GM21515 (cell line): Measurements from ENCODE around the gene CMIP.

ENCODE experiments used
- ATAC-seq: cut with Tn5 transposase; IDR thresholded peaks from one replicate; pipeline ENCODE4 v1.9.1; 2021; ENCODE audit not compliant: unreplicated experiment

The CMIP gene

DNA sequence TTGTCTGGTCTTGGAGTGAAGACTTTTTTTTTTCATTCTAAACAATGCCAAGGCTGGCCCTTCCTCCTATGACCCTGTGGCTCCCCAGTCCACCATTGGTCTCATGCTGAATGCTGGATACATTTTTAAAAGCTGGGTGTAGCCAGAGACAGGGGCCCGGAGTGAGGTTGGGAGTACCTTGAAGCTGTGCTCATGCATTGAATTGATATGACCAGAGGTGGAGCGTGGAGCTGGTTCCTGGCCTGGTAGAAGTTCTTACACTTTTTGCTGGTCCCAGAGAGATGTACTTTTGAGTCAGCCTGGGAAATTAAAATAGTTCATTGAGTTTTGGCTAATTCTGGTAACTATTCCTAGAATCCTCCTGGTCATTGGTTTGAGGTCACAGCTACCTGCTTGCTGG, 83.6 kb downstream of the CMIP start:
- ATAC-seq, result no peak

DNA sequence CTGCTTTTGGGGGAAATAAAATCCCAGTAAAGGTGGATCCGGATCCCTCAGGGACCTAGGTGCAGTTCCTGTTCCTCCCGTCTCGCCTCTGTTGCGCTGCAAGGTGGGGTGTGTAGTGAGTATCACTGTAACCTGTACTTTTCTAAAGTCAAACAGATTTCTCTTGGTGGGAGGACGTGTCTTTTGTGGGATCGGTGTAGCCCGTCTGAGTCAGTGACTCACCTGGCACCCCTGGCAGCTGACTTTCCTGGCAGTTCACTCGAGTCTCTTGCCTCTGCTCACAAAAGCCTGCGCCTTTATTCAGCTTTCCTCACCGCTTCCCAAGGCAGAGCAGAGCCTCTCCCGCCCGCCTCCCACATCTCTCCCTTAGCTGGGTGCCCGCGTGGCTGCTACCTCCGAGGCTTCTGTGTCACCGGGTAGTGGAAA, 85.7 kb downstream of the CMIP start:
- ATAC-seq, result no peak

DNA sequence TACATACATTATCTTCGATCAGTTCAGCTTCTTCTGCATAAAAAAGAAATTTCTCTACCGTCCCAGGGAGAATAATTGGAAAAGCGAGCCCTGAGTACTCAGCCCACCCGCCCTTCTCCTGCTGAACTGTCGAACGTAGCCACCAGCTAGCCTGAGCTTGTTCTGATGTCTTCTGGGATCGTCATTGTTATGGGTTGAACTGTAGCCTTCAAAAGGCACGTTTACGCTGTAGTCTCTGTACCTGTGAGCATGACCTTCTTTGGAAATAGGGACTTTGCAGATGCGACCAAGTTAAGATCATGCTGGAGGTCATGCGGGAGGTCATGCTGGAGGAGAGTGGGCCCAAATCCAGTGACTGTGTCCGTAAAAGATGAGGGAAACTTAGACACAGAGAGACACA, 86.2 kb downstream of the CMIP start:
- no peak for ATAC-seq

DNA sequence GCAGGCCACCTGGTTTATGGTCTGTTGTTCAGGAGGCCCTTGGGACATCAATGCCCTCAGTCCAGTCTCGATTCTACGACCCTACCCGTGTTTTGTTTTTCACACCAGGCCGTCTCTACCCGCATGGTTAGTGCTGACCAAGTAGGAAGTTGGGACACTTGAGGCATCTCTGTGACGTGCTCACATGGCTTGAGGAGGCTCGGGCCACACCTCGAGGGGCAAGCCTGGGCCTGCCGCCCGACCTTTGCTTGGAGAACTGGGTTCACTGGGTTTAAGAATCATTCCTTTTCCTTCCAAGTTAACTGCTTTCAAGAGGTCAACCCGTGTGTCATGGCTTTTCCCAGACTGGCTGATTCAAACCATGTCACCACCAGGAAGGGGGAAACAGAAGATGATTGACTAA, 86.8 kb downstream of the CMIP start:
- no peak for ATAC-seq

DNA sequence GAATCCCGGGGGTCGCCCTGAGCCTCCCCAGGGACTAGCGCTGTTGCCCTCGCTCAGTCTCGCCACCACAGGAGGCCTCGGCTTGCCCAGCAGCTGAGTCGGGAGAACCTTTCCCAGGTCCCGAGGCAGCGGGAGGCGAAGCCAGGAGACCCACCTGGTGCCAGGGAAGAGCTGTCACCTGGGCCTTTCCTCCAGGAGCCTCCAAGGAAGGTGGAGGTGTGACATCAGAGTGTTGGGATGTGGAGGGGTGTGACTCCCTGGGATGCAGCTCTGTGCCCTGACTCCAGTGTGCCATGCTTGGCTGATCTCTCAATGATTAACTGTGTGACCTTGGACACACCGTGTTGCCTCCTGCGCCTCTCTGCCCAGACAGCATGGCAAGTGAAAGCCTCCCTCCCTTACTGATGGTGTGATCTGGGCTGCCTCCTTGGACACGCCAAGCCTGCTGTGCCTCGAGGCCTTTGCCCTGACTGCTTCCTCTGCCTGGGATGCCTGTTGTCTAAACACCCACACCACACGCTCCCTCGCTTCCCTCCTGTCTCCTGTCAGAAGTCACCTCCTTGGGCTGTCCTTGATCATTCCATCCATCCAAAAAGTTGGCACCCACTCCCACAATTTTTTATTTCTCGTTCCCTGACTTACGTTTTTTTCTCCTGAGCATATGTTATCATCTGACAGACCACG, 88.0 kb downstream of the CMIP start:
- ATAC-seq, result no peak

DNA sequence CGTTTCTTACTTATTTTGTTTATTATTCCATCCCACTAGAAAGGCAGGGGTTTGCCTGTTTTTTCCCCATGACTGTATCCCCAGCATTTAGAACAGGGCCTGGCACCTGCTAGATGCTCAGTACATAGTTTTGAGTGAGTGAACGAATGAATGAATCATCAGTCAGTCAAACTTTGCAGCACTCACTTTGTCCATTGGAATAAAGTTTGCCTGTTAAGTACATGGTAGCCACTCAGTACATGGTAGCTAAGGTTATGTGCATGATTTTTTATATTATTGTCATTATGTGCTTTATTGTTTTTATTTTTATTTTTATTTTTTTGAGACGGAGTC, 88.5 kb downstream of the CMIP start:
- no peak for ATAC-seq

DNA sequence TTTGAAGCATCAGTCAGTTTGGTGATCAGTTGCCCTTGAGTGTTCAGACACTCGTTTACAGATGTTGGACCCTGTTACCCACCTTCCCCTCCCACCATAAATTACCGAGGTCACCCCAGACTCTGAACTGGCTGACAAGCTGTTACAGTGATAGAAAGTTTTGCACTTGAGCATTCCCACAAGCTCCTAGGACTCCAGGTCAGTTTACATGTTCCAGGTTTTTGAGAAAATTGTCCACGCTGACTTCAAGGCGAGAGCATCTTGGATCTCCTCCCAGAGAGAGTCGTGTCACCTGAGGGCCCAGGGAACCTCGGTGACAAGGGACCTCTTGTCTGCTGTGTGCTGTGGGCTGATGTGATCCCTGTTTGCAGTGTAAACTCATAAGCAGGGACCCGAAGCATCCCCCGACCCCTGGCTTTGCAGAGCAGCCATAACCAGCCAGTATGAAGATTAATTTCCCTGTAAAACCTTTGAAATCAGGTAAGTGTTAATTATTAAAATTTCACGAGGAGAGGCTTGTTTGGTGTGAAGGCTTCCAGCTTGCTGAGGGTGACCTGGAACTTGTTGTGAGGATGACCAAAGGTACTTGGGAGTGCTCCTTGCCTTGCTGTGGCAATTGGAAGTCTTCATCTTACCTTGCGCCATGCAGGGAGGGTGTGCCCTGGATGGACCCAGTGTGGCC, 91.2 kb downstream of the CMIP start:
- ATAC-seq, result no peak

DNA sequence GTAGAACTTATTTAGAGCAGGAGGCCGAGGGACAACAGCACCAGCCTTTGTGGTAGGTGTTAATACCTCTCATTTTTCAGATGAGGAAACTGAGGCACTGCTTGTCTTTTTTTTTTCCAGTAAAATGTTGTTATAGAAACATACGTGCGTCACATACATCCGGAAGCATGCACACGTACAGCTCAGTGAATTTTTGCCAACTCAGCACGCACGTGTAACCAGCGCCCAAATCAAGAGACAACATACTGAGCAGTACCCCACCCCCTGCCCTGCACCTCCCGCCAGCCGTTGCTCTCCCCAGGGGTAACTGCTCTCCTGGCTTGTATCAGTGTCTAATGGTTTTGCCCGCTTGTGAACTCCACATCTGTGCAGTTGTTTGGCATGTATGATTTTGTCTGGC, 92.0 kb downstream of the CMIP start:
- ATAC-seq, result no peak

DNA sequence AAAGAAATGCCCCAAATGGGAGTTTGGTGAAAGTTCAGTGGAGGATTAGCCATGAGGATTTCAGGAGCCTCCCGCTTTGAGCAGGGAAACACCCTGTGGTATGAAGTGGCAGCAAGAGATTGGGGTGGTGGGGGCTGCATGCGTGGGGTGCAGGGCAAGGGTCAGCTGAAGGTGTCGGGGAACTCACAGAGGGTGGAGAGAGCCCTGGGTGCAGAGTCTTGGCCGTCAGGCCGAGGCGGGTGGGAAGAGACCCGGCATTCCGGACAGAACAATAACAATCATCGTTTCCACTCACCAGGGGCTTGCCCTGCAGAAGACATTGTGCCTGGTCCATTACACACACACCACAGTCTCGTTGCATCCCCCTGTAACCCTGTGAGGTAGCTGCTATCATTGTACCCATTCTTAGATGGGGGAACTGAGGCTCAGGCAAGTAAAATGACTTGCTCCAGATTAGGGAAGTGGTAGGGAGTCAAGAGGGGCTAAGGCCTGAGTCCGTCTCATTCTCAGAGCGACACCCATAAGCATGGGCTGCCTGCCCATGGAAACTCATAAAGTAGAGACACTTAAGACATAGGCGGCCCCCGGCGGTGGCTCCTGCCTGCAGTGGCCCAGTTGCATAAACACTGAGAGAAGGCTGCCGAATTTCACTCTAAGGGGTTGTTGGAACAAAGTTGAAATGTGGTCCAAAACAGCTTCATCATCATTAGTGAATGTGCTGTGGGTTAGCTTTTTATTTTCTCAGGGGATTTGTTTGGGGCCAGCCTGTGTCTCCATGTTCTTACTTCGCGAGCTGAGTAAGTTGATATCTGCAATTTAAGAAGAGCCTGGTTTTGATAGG, 93.3 kb downstream of the CMIP start:
- ATAC-seq, result no peak

DNA sequence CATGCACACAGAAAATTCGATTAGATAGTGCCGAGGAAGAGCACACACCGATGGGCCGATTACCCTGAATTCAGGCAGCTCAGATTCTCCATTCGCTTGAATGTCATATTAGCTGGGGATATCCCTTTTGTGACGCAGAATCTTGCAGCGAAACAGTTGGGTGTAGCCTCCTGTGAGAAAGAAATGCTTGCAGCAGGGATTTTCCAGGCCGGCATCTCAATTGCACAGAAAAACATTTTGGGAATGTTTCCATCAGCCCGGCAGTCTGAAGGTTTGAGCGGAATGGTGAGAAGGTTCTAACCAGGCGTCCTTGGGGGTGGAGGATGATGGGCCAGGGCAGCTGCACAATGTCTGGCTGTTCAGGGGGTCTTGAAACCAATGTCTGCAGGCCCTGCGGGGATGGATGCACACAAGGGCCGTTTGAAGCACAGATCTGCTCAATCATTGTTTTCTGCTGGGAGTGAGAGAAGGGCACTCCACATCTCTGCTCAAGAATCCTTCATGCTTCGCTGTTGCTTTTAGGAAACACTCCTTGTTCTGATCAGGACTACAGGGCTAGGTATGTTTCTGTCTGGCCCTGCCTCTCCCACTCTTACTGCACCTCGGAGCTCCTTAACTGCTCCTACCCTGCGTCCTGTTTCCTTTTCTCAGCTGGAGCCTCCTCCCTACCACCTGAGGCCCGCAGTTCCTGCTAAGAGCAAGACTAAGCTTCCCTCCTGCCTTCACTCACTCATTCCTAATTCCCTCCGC, 94.6 kb downstream of the CMIP start:
- no peak for ATAC-seq

DNA sequence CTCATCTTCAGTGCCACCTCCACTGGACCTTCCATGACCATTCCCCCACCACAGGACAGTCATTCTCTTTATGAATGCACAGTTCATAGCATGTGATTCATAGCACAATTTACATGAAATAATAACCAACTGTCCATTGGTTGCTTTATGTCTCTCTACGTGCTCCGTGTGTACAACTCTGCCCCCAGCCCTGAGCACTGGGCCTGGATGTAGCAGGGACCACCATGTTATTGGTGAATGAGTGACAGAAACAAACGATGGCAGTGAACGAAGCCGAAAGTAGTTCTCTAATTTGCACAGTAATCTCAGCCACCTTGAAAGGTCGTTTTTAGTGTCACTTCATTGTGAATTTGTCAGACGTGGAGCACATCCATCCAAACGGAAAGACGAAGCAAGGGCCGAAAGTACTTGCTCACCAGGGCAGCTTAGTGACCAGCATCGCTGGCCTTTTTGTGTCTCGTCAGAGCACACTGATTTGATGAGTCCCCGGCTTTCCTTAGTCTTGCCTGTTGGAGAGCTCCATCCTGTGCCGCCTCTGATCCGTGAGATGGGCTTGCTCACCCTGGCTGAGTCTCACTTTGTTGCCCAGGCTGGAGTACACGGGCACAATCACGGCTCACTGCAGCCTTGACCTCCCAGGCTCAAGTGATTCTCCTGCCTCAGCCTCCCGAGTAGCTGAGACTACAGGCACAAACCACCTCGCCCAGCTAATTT, 95.3 kb downstream of the CMIP start:
- ATAC-seq, result no peak

DNA sequence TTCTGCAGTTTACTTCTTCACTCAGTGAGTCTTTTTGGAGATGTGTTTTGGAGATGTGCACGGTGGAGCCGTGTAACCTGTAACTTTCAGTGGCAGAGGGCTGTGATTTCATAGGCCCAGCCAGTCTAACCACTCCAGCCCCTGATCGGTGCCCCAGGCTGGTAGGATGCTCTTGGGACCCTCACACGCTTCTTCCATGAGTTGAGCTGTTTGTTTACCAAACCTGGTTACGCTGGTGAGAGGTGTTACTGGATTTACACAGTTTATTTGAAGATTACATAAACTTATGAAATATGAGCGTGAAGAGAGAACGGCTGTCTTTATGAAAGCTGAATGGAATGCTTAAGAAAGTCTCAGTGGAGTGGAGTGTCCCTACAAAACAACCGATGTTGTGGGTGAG, 96.7 kb downstream of the CMIP start:
- no peak for ATAC-seq

DNA sequence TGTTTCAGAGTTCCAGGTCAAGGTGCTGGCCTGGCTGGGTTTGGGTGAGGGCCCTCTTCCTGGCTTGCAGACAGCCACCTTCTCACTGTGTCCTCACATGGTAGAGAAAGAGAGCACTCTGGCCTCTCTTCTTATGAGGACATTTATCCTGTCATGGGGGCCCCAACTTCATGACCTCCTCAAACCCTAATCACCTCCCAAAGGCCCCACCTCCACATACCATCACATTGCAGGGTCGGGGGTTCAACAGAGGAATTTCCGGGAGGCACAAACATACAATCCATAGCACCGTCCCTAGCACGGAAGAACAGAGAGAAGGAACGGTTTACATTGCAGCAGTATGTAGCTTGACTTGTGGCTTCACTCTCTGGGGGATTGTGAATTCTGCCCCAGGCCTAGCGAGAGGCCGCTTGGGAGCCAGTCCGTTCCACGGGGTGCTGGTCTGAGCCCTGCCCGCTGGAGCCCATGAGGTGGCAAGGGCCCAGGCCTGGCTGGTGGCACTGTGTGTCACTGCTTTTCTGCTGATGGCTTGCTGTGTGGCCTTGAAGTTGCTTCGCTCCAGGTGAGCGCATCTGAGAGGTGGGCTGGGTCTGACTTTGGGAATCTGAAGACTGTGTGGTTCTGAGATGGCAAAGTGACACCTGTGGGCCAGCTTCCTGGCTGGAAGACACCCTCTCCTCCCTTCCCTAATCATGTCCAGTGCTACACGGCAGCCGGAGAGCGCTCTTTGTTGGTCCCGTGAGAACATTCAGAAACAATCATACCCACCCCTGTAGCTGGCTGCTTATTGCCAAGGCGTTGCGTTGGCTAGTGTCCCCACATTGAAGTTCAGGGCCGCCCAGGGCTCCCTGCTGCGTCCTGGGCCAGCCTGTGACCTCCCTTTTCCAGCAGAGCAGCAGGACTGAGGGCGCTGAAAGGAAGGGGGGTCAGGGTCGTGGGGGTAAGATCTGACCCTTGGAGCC, 98.3 kb downstream of the CMIP start:
- ATAC-seq, result no peak

DNA sequence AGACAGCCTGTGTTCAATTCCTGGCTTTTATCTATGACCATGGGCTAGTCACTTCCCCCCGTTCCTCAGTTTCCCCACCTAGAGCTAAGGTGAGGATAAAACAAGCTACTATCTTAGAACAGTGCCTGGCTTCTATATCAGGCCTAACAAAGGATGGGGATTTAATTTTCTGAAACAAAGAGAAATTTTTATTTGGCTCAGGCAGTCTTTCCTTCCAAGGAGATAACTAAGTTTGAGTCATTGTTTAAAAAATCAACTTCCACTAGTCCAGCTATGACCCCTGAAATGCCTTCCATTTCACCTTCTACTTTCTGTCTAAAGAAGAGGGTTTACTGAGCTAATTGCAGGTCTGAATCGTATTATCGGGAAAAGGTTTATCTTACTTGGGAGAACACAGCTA, 99.0 kb downstream of the CMIP start:
- ATAC-seq, result no peak

DNA sequence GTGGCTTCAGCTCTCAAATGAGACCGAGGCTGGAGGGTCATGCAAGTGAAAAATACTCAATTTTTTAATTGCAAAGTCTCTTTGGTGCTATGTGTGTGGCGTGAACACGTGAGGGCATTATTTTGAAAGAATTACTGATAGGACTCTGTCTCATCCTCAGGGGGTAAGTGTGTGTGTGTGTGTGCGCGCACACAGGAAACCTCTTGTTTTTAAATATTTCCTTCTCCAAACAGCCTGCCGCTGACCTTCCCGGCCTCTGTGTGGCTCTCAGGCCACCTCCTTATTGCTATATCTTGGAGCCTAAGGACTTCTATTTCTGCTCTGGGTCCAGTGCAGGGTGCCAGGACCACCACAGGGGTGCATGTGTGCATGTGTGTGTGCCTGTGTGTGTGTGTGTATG, 99.7 kb downstream of the CMIP start:
- no peak for ATAC-seq

DNA sequence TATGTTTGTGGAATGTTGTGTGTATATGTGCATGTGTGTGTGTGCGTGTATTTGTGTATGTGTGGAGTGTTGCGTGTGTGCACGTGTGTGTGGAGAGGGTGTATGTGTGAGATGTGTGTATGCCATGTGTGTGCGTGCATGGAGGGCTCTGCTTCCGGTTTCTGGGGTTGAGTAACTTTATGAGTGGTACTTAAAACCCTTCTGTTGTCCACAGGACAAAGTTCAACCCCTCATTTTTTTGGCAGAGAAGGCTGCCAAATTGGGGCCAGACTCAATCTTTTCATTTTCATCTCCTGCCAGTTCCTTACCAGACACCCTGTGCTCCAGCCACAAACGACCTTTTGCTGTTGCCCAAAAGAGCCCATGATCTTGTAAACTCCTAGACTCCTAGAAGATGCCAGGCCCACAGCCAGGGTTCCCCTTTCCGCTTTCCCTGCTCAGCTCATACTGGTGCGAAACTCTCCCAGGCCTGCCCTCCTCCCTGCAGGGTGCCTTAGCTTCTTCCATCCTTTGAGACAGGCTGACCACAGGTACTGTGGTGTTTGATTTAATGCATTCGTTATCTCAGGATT, 100.2 kb downstream of the CMIP start:
- no peak for ATAC-seq

DNA sequence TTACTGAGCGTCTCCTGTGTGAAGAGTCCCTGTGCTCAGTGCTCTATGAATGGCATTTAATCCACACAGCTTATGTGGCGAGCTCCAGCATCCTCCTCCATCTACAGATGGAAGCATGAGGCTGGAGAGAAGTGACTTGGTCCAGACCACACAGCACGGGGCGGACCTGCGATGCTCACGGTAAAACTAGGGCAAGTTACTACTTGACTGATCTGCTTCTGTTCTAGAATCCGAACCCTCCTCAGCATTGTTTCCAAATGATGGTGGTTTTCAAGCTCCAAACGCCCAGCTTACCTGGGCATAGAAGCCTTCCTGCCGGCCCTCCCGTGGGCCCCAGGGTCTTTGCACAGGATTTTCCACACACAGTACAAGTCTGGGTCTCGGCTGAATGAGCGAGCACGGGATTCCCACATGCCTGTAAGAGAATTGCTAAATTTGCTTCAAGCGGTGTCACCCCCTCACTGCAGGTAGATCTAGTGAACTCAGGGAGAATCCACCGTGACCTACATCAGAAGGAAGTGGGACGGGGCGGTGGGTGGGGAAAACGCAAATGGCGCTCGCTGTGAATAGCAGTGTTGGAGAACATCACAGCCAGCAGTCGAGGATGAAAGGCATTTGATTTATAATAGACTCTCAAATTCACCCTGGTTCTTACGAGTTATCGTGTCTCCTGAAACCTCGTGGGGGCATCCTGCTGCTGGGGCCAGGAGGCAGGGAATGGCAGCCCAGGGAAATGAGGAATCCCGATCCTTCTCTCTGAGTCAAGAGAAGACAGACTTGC, 101.1 kb downstream of the CMIP start:
- ATAC-seq, result no peak

DNA sequence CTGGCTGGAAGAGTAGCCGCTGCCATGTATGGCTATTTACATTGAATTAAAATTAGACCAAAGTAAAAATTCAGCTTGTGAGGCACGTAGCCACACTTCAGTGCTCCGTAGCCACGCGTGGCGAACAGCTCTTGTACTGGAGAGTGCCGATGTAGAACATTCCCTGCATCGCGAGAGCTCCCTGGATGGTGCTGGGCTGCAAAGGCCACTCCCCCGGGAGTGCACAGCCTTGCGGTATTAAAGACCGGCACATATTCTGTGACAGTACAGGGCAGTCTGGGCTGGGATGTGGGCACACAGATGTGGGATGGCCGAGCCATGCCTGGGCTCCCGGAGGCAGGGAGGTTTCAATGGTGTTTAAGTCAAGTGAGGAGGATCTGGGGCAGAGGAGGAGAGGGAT, 102.2 kb downstream of the CMIP start:
- no peak for ATAC-seq
